ENCODE results near the gene LRSAM1. TPM values are rescaled to one million over a fixed set of nuclear protein-coding genes. Genes with fewer than 3 reads are reported as not detected.

LRSAM1 gene
- polyA plus RNA-seq, 1 experiment: 3.4 TPM

- ChIA-PET CTCF (interaction anchor here (0.6 to 2.6 kb wide), 22 partner anchors 8 to 360 kb away, joined by 3 to 30 read pairs (median 4); partner anchors contain the start of genes STXBP1 and TOR2A), POLR2A (interaction anchor here (0.6 to 1.4 kb wide), 4 partner anchors 13 to 87 kb away, joined by 3 to 7 read pairs (median 3); no protein-coding TSS in a partner anchor)
- Histone ChIP-seq H3K27ac (ENCODE audit: low read depth, low read length) (peak overlapping the region; percentile 21), H3K9me3 (ENCODE audit: control insufficient read depth, insufficient read depth, low read length) (peaks cover 32% of the 10 kb centered on the region), H3K4me3 (ENCODE audit: low read depth, low read length) (no peak overlapping the region), H3K27me3 (ENCODE audit: control insufficient read depth, insufficient read depth, low read length) (no peaks in the 10 kb centered on the region)
- TF ChIP-seq, protein P1, sequence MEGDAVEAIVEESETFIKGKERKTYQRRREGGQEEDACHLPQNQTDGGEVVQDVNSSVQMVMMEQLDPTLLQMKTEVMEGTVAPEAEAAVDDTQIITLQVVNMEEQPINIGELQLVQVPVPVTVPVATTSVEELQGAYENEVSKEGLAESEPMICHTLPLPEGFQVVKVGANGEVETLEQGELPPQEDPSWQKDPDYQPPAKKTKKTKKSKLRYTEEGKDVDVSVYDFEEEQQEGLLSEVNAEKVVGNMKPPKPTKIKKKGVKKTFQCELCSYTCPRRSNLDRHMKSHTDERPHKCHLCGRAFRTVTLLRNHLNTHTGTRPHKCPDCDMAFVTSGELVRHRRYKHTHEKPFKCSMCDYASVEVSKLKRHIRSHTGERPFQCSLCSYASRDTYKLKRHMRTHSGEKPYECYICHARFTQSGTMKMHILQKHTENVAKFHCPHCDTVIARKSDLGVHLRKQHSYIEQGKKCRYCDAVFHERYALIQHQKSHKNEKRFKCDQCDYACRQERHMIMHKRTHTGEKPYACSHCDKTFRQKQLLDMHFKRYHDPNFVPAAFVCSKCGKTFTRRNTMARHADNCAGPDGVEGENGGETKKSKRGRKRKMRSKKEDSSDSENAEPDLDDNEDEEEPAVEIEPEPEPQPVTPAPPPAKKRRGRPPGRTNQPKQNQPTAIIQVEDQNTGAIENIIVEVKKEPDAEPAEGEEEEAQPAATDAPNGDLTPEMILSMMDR (IDR thresholded peaks at IDR 0.05; ENCODE audit: low read depth, low read length): peak; percentile 67
- no peak for DNase-seq (ENCODE audit: low read depth, low spot score)
These were observed 74.3 kb downstream of the LRSAM1 start for GRCh38 chr9:127525401-127526188.

DNA sequence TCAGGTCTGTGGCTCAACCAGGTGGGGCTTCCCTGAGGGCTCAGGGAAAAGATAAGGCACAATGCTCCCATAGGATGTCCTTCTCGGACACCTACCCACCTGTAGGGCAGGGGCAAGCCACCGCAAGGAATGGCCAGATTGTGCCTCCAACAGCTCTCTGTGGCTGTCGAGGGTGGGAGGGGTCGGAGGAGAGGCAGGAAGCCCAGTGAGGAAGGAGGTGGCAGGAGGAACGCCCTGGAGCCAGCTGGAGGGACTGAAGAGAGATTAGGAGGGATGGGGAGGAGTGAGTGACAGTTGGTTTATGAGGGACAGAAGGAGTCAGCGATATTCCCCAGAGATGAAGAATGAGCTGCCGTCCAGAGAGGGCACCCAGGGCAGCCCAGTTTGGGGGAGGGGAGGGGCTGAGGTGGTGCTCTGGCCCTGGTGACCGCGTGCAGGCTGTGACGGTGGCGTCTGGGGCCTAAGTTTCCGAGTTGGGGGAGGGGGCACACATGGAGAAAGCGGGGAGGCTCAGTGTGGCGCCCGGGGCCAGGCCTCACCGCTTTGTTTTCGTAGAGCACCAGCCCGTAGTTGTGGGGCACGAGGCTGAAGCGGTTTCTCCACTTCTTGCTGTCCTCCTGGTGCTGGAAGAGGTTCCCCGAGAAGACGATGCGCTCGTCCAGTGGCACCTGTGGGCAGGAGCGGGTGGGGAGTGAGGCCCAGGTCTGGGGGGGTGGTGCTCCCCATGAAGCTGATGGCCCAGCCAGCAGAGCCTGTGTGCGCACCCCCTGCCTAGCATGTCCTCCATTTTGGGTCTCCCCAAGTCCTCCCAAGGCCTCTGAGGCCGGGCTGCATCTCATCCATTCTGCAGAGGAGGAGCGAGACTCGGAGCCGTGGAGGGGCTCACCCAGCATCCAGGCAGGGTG is 75.6 kb downstream of the LRSAM1 start:
- Histone ChIP-seq H3K27ac (ENCODE audit: low read depth, low read length) (no peak overlapping the region), H3K4me3 (ENCODE audit: low read depth, low read length) (no peak overlapping the region), H3K9me3 (ENCODE audit: control insufficient read depth, insufficient read depth, low read length) (peaks cover 34% of the 10 kb centered on the region), H3K27me3 (ENCODE audit: control insufficient read depth, insufficient read depth, low read length) (no peaks in the 10 kb centered on the region)
- ChIA-PET POLR2A (interaction anchor here (0.9 kb wide), 1 partner anchor 12 kb away, joined by 3 read pairs; no protein-coding TSS in a partner anchor), CTCF (interaction anchor here (0.6 to 2.6 kb wide), 13 partner anchors 8 to 613 kb away, joined by 3 to 30 read pairs (median 7); partner anchors contain the start of gene TOR2A)
- DNase-seq (ENCODE audit: low read depth, low spot score): no peak
- TF ChIP-seq, protein P1 (IDR thresholded peaks at IDR 0.05; ENCODE audit: low read depth, low read length): no peak

DNA sequence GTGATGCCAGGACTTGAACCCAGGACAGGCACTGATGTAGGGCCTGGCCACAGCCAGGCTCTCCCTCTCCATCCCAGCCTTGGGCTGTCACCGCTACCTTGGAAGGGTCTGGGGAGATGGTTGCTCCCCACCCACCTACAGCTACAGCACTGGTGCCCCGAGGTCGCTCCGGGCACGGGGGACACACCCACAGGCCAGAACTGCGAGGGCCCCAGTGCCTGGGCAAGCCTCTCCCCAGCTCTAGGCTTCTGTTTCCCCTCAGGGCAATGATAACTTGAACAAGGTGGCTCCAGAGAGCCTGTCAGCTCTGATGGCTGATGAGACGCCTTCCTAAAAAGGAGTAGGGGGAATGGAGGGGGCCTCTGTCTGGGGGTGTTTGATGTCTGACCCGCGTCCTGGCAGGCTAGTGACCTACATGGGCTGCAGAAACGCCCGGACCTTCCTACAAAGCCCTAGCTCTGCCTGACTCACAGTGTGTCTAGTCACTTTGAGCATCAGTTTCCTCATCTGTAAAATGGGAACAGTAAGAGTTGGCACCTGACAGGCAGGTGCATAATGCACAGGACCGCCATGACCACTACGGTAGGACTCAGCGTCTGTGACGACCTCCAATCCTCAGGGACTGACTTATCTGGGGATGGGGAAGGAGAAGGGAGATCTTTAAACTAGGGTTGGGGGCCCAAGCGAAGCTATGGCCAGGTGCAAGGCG is 76.4 kb downstream of the LRSAM1 start:
- POLR2A ChIA-PET: no interaction called here

DNA sequence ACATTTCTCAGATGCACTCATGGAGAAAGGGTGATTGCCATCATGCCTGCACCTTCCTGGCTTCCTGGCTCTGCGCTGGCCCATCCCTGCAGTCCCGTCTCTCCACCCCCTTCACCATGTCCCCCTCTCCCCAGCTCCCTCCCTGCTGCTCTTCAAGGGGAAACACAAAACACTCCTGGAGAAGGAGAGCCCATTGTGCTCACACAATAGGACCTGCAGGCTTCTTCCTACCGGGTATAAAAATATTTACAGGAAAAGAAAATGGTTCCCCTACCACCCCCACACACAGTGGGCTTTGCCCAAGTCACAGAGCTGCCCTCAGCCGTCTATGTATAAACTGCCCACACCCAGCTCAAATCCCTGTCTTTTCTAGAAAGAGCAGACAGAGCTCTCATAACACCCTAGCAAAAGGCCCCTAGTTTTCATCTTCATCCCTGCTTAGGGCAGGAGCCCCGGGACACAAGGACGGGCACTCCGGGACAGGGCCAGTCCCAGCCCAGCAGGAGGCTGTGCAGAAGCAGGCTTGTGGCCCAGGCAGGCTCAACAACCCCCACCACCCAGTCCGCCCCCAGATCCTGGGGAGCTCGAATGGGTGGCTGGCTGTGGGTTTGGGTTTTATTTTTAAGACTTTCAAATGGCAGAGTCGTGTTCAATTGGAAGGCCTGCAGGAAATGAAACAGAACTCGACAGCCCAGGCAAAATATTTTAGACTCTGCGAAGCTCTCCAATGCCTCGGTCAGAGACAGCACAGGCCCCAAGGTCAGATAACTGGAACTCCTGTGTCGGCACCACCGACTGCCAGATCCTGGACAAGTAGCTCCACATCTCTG is 77.3 kb downstream of the LRSAM1 start:
- POLR2A ChIA-PET: interaction anchor here (0.6 kb wide), 1 partner anchor 10 kb away, joined by 3 read pairs; no protein-coding TSS in a partner anchor
- no peaks in the 10 kb centered on the region for H3K27me3 ChIP-seq (ENCODE audit: control insufficient read depth, insufficient read depth, low read length)

More for the DNA sequence above, 76.4 kb downstream of the LRSAM1 start:
- no peak overlapping the region for H3K4me3 ChIP-seq (ENCODE audit: low read depth, low read length)
- H3K27ac ChIP-seq (ENCODE audit: low read depth, low read length): no peak overlapping the region
- TF ChIP-seq, protein P1 (IDR thresholded peaks at IDR 0.05; ENCODE audit: low read depth, low read length): no peak
- H3K9me3 ChIP-seq (ENCODE audit: control insufficient read depth, insufficient read depth, low read length): peaks cover 34% of the 10 kb centered on the region
- CTCF ChIA-PET: interaction anchor here (0.6 to 0.7 kb wide), 2 partner anchors 62 to 614 kb away, joined by 3 to 5 read pairs; no protein-coding TSS in a partner anchor
- no peaks in the 10 kb centered on the region for H3K27me3 ChIP-seq (ENCODE audit: control insufficient read depth, insufficient read depth, low read length)
- no peak for DNase-seq (ENCODE audit: low read depth, low spot score)

More for the DNA sequence above, 77.3 kb downstream of the LRSAM1 start:
- DNase-seq (ENCODE audit: low read depth, low spot score): no peak
- CTCF ChIA-PET: no interaction called here
- H3K4me3 ChIP-seq (ENCODE audit: low read depth, low read length): no peak overlapping the region
- H3K27ac ChIP-seq (ENCODE audit: low read depth, low read length): peak overlapping the region; percentile 39
- H3K9me3 ChIP-seq (ENCODE audit: control insufficient read depth, insufficient read depth, low read length): peaks cover 29% of the 10 kb centered on the region
- TF ChIP-seq, protein P1 (IDR thresholded peaks at IDR 0.05; ENCODE audit: low read depth, low read length): no peak

Data from AG04450 (cell line).